IMR-90 (cell line): ENCODE data around the gene MMP8. TPM values are rescaled to one million over a fixed set of nuclear protein-coding genes. Genes with fewer than 3 reads are reported as not detected.

Source experiments
- ATAC-seq: fragments of 200-7000 bp; cut with Tn5 transposase; 2 replicates; pipeline ENCODE4 v1.9.1; 2020; ENCODE audit warnings: low read depth, mild to moderate bottlenecking, moderate library complexity
- BruUV-seq: library from RNA; stranded (reverse); fragments of 400-500 nt; replicated peaks from 2 replicates; lab custom pipeline; 2021; lab: Mats Ljungman, UMichigan
- CTCF ChIA-PET: fragments of 300-600 bp; formaldehyde crosslinking; extraction: SDS; loops from one replicate; lab custom pipeline; 2021; ENCODE audit warnings: antibody characterized with exemption; lab: Yijun Ruan, JAX
- POLR2A ChIA-PET: fragments of 300-600 bp; sonication (Branson Sonifier 250); formaldehyde crosslinking; loops from one replicate; lab custom pipeline; 2022; ENCODE audit warnings: antibody characterized with exemption; ENCODE audit not compliant: unreplicated experiment; lab: Charles Lee
- DNase-seq: peaks from one replicate; pipeline ENCODE4 v3.0.0; 2013
- H2AFZ ChIP-seq: replicated peaks from 2 replicates; pipeline ENCODE3; 2013; ENCODE audit warnings: low read length, mild to moderate bottlenecking; ENCODE audit not compliant: poor library complexity
- H2AK5ac ChIP-seq: 2 replicates; pipeline ENCODE4 v1.6.1; 2013; ENCODE audit warnings: low read depth, low read length, inconsistent platforms
- H2AK9ac ChIP-seq: replicated peaks from 2 replicates; pipeline ENCODE3; 2013; ENCODE audit warnings: mild to moderate bottlenecking, low read depth, low read length, moderate library complexity; ENCODE audit not compliant: poor library complexity
- H2BK120ac ChIP-seq: 2 replicates; pipeline ENCODE4 v1.6.1; 2013; ENCODE audit warnings: low read depth, low read length, inconsistent platforms
- H2BK15ac ChIP-seq: 3 replicates; pipeline ENCODE4 v1.6.1; 2013; ENCODE audit warnings: low read depth, low read length, inconsistent platforms
- H2BK20ac ChIP-seq: 2 replicates; pipeline ENCODE4 v1.6.1; 2013; ENCODE audit warnings: low read depth, mild to moderate bottlenecking, inconsistent platforms, low read length, moderate library complexity
- H2BK5ac ChIP-seq: 2 replicates; pipeline ENCODE4 v1.6.1; 2013; ENCODE audit warnings: mild to moderate bottlenecking, low read depth, low read length, inconsistent platforms; ENCODE audit not compliant: poor library complexity, severe bottlenecking
- H3K14ac ChIP-seq: replicated peaks from 2 replicates; pipeline ENCODE4 v1.6.1; 2013; ENCODE audit warnings: low read depth, low read length, inconsistent platforms
- H3K18ac ChIP-seq: 2 replicates; pipeline ENCODE4 v1.6.1; 2013; ENCODE audit warnings: low read depth, low read length, control low read depth
- H3K23ac ChIP-seq: 2 replicates; pipeline ENCODE4 v1.6.1; 2013; ENCODE audit warnings: low read depth, low read length, inconsistent platforms
- H3K27ac ChIP-seq: 2 replicates; pipeline ENCODE4 v1.5.1; 2013; ENCODE audit warnings: mild to moderate bottlenecking, control low read depth, low read length; ENCODE audit not compliant: insufficient read depth
- H3K27me3 ChIP-seq: 2 replicates; pipeline ENCODE4 v1.6.1; 2013; ENCODE audit warnings: low read length; ENCODE audit not compliant: control insufficient read depth, insufficient read depth
- H3K36me3 ChIP-seq: 2 replicates; pipeline ENCODE4 v1.6.1; 2013; ENCODE audit warnings: low read length, mixed read lengths; ENCODE audit not compliant: control insufficient read depth, insufficient read depth
- H3K4ac ChIP-seq: 2 replicates; pipeline ENCODE4 v1.6.1; 2013; ENCODE audit warnings: low read depth, low read length, inconsistent platforms
- H3K4me1 ChIP-seq: 2 replicates; pipeline ENCODE4 v1.6.1; 2013; ENCODE audit warnings: low read length, mixed read lengths; ENCODE audit not compliant: control insufficient read depth, insufficient read depth
- H3K4me2 ChIP-seq: 2 replicates; pipeline ENCODE4 v1.6.1; 2013; ENCODE audit warnings: low read depth, mild to moderate bottlenecking, control low read depth, low read length, moderate library complexity
- H3K4me3 ChIP-seq: 2 replicates; pipeline ENCODE4 v1.5.1; 2013; ENCODE audit warnings: low read depth, mild to moderate bottlenecking, control low read depth, low read length, moderate library complexity; ENCODE audit not compliant: insufficient read depth
- H3K56ac ChIP-seq: 2 replicates; pipeline ENCODE4 v1.6.1; 2013; ENCODE audit warnings: low read length, inconsistent platforms; ENCODE audit not compliant: insufficient read depth; ENCODE audit errors: extremely low read depth
- H3K79me1 ChIP-seq, 2 experiments: 2 replicates each; pipeline ENCODE4 v1.6.1; 2013; ENCODE audit warnings: low read length in 2 of 2, inconsistent platforms in 1 of 2, low read depth in 1 of 2
- H3K9ac ChIP-seq: 2 replicates; pipeline ENCODE4 v1.6.1; 2013; ENCODE audit warnings: low read depth, low read length, control low read depth
- H3K9me1 ChIP-seq: 2 replicates; pipeline ENCODE4 v1.6.1; 2013; ENCODE audit warnings: low read length, inconsistent platforms; ENCODE audit not compliant: insufficient read depth
- H3K9me3 ChIP-seq: 2 replicates; pipeline ENCODE4 v1.6.1; 2013; ENCODE audit warnings: low read length; ENCODE audit not compliant: control insufficient read depth, insufficient read depth
- H4K20me1 ChIP-seq: 2 replicates; pipeline ENCODE4 v1.6.1; 2013; ENCODE audit warnings: low read length, inconsistent platforms; ENCODE audit not compliant: insufficient read depth
- H4K5ac ChIP-seq: 2 replicates; pipeline ENCODE4 v1.6.1; 2013; ENCODE audit warnings: mild to moderate bottlenecking, low read depth, low read length, control low read depth
- H4K8ac ChIP-seq, 2 experiments: 2 replicates each; pipeline ENCODE4 v1.6.1; 2013; ENCODE audit warnings: low read depth in 2 of 2, low read length in 2 of 2, control low read depth in 1 of 2, inconsistent platforms in 1 of 2
- H4K91ac ChIP-seq: 2 replicates; pipeline ENCODE4 v1.6.1; 2013; ENCODE audit warnings: low read depth, low read length, inconsistent platforms; ENCODE audit not compliant: insufficient read depth
- CHD1 ChIP-seq: IDR thresholded peaks from 2 replicates; pipeline ENCODE4 v1.6.1; 2012; ENCODE audit warnings: low read depth, low read length, improper control_type of control experiment
- CTCF ChIP-seq: conservative IDR thresholded peaks from 2 replicates; pipeline ENCODE4 v1.5.1; 2012; ENCODE audit warnings: mild to moderate bottlenecking, low read depth, low read length, improper control_type of control experiment
- ELK1 ChIP-seq: fragments of 150-350 bp; IDR thresholded peaks from 2 replicates; pipeline ENCODE4 v1.6.1; 2016; ENCODE audit warnings: low read depth, mild to moderate bottlenecking, low read length, moderate library complexity, borderline replicate concordance
- FOS ChIP-seq: fragments of 150-350 bp; IDR thresholded peaks from 2 replicates; pipeline ENCODE4 v1.6.1; 2016; ENCODE audit warnings: low read depth, low read length
- MAFK ChIP-seq: IDR thresholded peaks from 2 replicates; pipeline ENCODE4 v1.6.1; 2012; ENCODE audit warnings: low read depth, low read length, improper control_type of control experiment
- MAZ ChIP-seq: IDR thresholded peaks from 2 replicates; pipeline ENCODE4 v1.6.1; 2012; ENCODE audit warnings: low read depth, mild to moderate bottlenecking, low read length, improper control_type of control experiment, moderate library complexity, borderline replicate concordance
- NFE2L2 ChIP-seq: fragments of 150-350 bp; IDR thresholded peaks from 2 replicates; pipeline ENCODE4 v1.6.1; 2016; ENCODE audit warnings: low read depth, mild to moderate bottlenecking, low read length
- POLR2A ChIP-seq: IDR thresholded peaks from 2 replicates; pipeline ENCODE4 v1.6.1; 2012; ENCODE audit warnings: mild to moderate bottlenecking, low read depth, low read length
- RAD21 ChIP-seq: IDR thresholded peaks from 2 replicates; pipeline ENCODE4 v1.6.1; 2012; ENCODE audit warnings: low read length, improper control_type of control experiment
- RCOR1 ChIP-seq: IDR thresholded peaks from 2 replicates; pipeline ENCODE4 v1.6.1; 2012; ENCODE audit warnings: mild to moderate bottlenecking, low read length, improper control_type of control experiment; ENCODE audit not compliant: insufficient replicate concordance
- RFX5 ChIP-seq: IDR thresholded peaks from 2 replicates; pipeline ENCODE4 v1.8.0; 2012; ENCODE audit warnings: low read depth, mild to moderate bottlenecking, low read length, moderate library complexity
- USF2 ChIP-seq: fragments of 150-350 bp; IDR thresholded peaks from 2 replicates; pipeline ENCODE4 v1.6.1; 2017; ENCODE audit warnings: mild to moderate bottlenecking, antibody characterized with exemption, low read length, low read depth
- WGBS, 2 experiments: methylation state at CpG; one replicate each; pipeline versions ENCODE4 v1.1.5 to v1.1.7; 2013; ENCODE audit warnings: missing lambda C conversion rate in 2 of 2; ENCODE audit not compliant: insufficient read length in 1 of 2; ENCODE audit errors: extremely low coverage in 2 of 2; 5-methylcytosine and 5-hydroxymethylcytosine counted together
- dilution Hi-C: fragments of 300-500 bp; cut with HindIII; formaldehyde crosslinking; loops from one replicate; pipeline ENCODE4 v1.14.3; 2018; ENCODE audit warnings: low sequenced_read_pairs; ENCODE audit not compliant: unreplicated experiment
- in situ Hi-C: fragments of 300-500 bp; cut with MboI; formaldehyde crosslinking; loops from 3 replicates; pipeline ENCODE4 v1.14.3; 2019; ENCODE audit warnings: low sequenced_read_pairs, inconsistent platforms, mixed read lengths
- intact Hi-C: fragments of 100-400 bp; cut with micrococcal nuclease; formaldehyde crosslinking; loops from 2 replicates; pipeline ENCODE4 v1.10.0; 2022
- polyA plus RNA-seq, 3 experiments: library from polyadenylated mRNA; depleted of rRNA; stranded (reverse); fragments of >200 nt; gene quantifications; 2 replicates each; pipeline ENCODE4 v1.2.3, GENCODE V29; 2012; ENCODE audit warnings: low replicate concordance in 1 of 3
- total RNA-seq: library from RNA; depleted of rRNA; stranded (reverse); fragments of >200 nt; gene quantifications from 2 replicates; pipeline ENCODE4 v1.2.3, GENCODE V29; 2012

The MMP8 gene
- total and polyA plus RNA-seq, 2 of the 4 experiments (the other 2 are of a cell fraction) = 0.05 to 0.18 TPM

DNA sequence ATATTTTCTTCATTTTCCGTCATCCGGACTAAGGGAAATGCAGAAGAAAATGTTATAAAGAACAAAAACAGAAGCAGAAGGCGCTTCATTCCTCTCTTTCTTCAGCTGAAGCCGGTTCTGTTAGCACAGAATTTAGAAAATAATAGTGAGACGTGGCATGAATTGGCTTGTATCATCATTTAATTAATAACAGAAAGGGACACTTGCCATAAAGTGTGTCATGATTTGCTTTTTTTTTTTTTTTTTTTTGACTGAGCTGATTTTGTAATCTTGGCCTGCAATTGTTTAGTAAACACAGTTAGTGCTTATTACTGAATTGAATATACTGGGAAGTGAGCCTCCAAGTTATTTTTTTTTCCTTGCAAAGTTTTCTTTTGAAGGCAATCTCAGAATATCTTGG lies 19.1 kb downstream of the MMP8 start, which contains the start of gene MMP27:
Gene MMP27 (minus strand): TSS at position 144 of the 400 bp plus-strand sequence. CDS start 55 bp downstream, at position 89.
- in situ Hi-C loops = no loop called here
- Histone ChIP-seq H3K36me3 (no peaks in the 10 kb centered on the region), H2AFZ (no peak within 1 kb of the TSS), H3K9ac (no peak within 1 kb of the TSS), H3K56ac (no peak within 1 kb of the TSS), H2BK5ac (no peak within 1 kb of the TSS), H3K4me3 (no peak within 1 kb of the TSS), H4K8ac (no peak within 1 kb of the TSS), H2BK120ac (no peak within 1 kb of the TSS), H2AK5ac (no peak within 1 kb of the TSS), H3K4me1 (peaks cover 2% of the 10 kb centered on the region; the same call in 1 of the 2 replicates), H2AK9ac (no peak within 1 kb of the TSS), H3K4ac (no peak within 1 kb of the TSS), H2BK15ac (no peak within 1 kb of the TSS), H3K27ac (no peak within 1 kb of the TSS), H3K9me3 (no peaks in the 10 kb centered on the region), H2BK20ac (no peak within 1 kb of the TSS), H4K91ac (no peak within 1 kb of the TSS), H3K14ac (no peak within 1 kb of the TSS), H3K27me3 (peaks cover 11% of the 10 kb centered on the region), H3K4me2 (no peak within 1 kb of the TSS), H4K5ac (no peak within 1 kb of the TSS), H3K18ac (no peak within 1 kb of the TSS), H3K79me1 (no peaks in the 10 kb centered on the region), H3K23ac (no peak within 1 kb of the TSS), H3K9me1 (peaks cover 3% of the 10 kb centered on the region; the same call in 1 of the 2 replicates), H4K20me1 (no peaks in the 10 kb centered on the region)
- TF ChIP-seq FOS (no peak), RCOR1 (no peak), USF2 (no peak), CHD1 (no peak), RFX5 (no peak), MAZ (no peak), CTCF (no peak), ELK1 (no peak), RAD21 (no peak), POLR2A (no peak), NFE2L2 (no peak), MAFK (no peak)
- no peak; the same call in 1 of the 2 replicates for ATAC-seq
- CTCF ChIA-PET = no interaction called here
- intact Hi-C loops = no loop called here
- dilution Hi-C loops = no loop called here
- DNase-seq = no peak
- no CpG with 5 or more reads among the region's 5 CpGs for WGBS, 2 experiments
- POLR2A ChIA-PET = interaction anchor here (0.6 kb wide), 1 partner anchor 657 kb away, joined by 3 read pairs; no protein-coding TSS in a partner anchor
- no TSS peak for BruUV-seq
